DMS79 (cell line): Measurements from ENCODE around the gene NEFH.
"Not testable (repeated sequence)": the region's sequence is repeated elsewhere in the genome, so short reads cannot be mapped to it uniquely, and the experiment has no call there.

Experiments used
- DNase-seq: peaks from one replicate; lab custom pipeline; 2025; lab: John Stamatoyannopoulos, UW

Gene NEFH

GRCh38 chr22:29479417-29480261 is at the start of gene NEFH:
Gene NEFH (plus strand): TSS chr22:29480218. CDS start chr22:29480263, 45 bp downstream.
- DNase-seq, result peak; percentile 13

GRCh38 chr22:29431986-29432385 is 48.0 kb upstream of the NEFH start:
- DNase-seq, result no peak

- DNase-seq, result no peak
These were observed 46.2 kb upstream of the NEFH start for GRCh38 chr22:29433856-29434255.

- no peak for DNase-seq
These were observed 45.7 kb upstream of the NEFH start for GRCh38 chr22:29434288-29434687.

- DNase-seq, result no peak
These were observed 44.5 kb upstream of the NEFH start for GRCh38 chr22:29435236-29436136.

- not testable (repeated sequence) for DNase-seq
These were observed 41.7 kb upstream of the NEFH start, which contains the start of gene RFPL1 for GRCh38 chr22:29438283-29438682. Gene RFPL1 (plus strand): TSS chr22:29438583.

- DNase-seq, result no peak
These were observed 37.0 kb upstream of the NEFH start for GRCh38 chr22:29442976-29443375.

- DNase-seq, result no peak
These were observed 36.6 kb upstream of the NEFH start for GRCh38 chr22:29443452-29443851.

GRCh38 chr22:29443861-29444792 is 35.9 kb upstream of the NEFH start:
- DNase-seq, result no peak

- DNase-seq, result no peak
These were observed 34.5 kb upstream of the NEFH start for GRCh38 chr22:29445508-29445907.

- DNase-seq, result no peak
These were observed 32.1 kb upstream of the NEFH start for GRCh38 chr22:29447906-29448305.

- DNase-seq, result no peak
These were observed 30.6 kb upstream of the NEFH start for GRCh38 chr22:29449296-29449875.

- no peak for DNase-seq
These were observed 29.8 kb upstream of the NEFH start for GRCh38 chr22:29450222-29450621.

- no peak for DNase-seq
These were observed 28.2 kb upstream of the NEFH start for GRCh38 chr22:29451863-29452262.

- DNase-seq, result no peak
These were observed 25.7 kb upstream of the NEFH start for GRCh38 chr22:29454276-29454675.

GRCh38 chr22:29456211-29456671 is 23.8 kb upstream of the NEFH start:
- DNase-seq, result no peak

GRCh38 chr22:29457730-29458129 is 22.3 kb upstream of the NEFH start:
- no peak for DNase-seq

- DNase-seq, result no peak
These were observed 21.5 kb upstream of the NEFH start for GRCh38 chr22:29458551-29458950.

- DNase-seq, result no peak
These were observed 20.2 kb upstream of the NEFH start for GRCh38 chr22:29459773-29460172.

GRCh38 chr22:29461263-29461662 is 18.8 kb upstream of the NEFH start:
- DNase-seq, result no peak

GRCh38 chr22:29463629-29464028 is 16.4 kb upstream of the NEFH start:
- no peak for DNase-seq
